Adrenal gland (tissue), 12 donors: ENCODE data around the gene OR1B1. TPM values are rescaled to one million over a fixed set of nuclear protein-coding genes. Genes with fewer than 3 reads are reported as not detected.

Experiments
- DNase-seq, 7 donors: peaks; one replicate each; pipeline ENCODE4 v3.0.0-alpha.2; 2019 to 2020
- H3K27ac ChIP-seq, 5 donors: fragments of 200-600 bp; sonication (generic) in 4 of 5; 1 replicate in 3 of 5; 2 replicates in 2 of 5; pipeline versions ENCODE4 v1.5.1 to v1.8.0; 2016 to 2020; ENCODE audit warnings: mild to moderate bottlenecking in 1 of 5
- H3K27me3 ChIP-seq: fragments of 200-600 bp; 2 replicates; pipeline ENCODE4 v1.8.0; 2021
- H3K36me3 ChIP-seq, 2 donors: fragments of 200-600 bp; replicated peaks in 1 of 2; 1 replicate in 1 of 2; 2 replicates in 1 of 2; pipeline versions ENCODE4 v1.5.1 to v1.8.0; 2018 to 2022
- H3K4me1 ChIP-seq, 2 donors: fragments of 200-600 bp; replicated peaks in 1 of 2; 1 replicate in 1 of 2; 2 replicates in 1 of 2; pipeline versions ENCODE4 v1.5.1 to v1.8.0; 2018 to 2021
- H3K4me3 ChIP-seq, 4 donors: fragments of 200-600 bp; sonication (generic) in 3 of 4; one replicate each; pipeline ENCODE4 v1.5.1; 2016 to 2018
- H3K9me3 ChIP-seq, 3 donors: fragments of 200-600 bp; sonication (generic) in 1 of 3; replicated peaks in 1 of 3; 1 replicate in 2 of 3; 2 replicates in 1 of 3; pipeline versions ENCODE4 v1.5.1 to v1.8.0; 2016 to 2021
- CTCF ChIP-seq, 6 experiments: fragments of 450-650 bp in 4 of 6; fragments of 200-600 bp in 2 of 6; sonication (generic) in 1 of 6; IDR thresholded peaks; 1 replicate in 5 of 6; 2 replicates in 1 of 6; pipeline versions ENCODE4 v1.5.1 to v1.8.0; 2016 to 2021; ENCODE audit warnings: antibody characterized with exemption in 6 of 6, mild to moderate bottlenecking in 2 of 6, moderate library complexity in 1 of 6
- POLR2A ChIP-seq, 2 donors: fragments of 450-650 bp; IDR thresholded peaks; one replicate each; pipeline ENCODE4 v1.6.1; 2017; ENCODE audit warnings: antibody characterized with exemption in 2 of 2, mild to moderate bottlenecking in 2 of 2, moderate library complexity in 1 of 2
- WGBS, 4 donors: extraction: QIAGEN DNeasy Blood & Tissue Kit in 2 of 4; methylation state at CpG; one replicate each; pipeline versions ENCODE4 v1.1.5 to v1.1.7; 2013 to 2017; 5-methylcytosine and 5-hydroxymethylcytosine counted together
- intact Hi-C, 2 donors: fragments of 100-400 bp; cut with DNase I; formaldehyde crosslinking; loops; one replicate each; pipeline versions ENCODE4 v1.14.1 to v1.15.0; 2022 to 2023
- polyA plus RNA-seq, 3 donors: library from polyadenylated mRNA; stranded (reverse); fragments of 200-250 nt in 2 of 3; fragments of 350-450 nt in 1 of 3; fragmentation: Illumina TruSeq in 1 of 3; extraction: RNeasy Lipid Tissue Mini Kit (QIAGEN cat#74804) in 1 of 3; gene quantifications; one replicate each; pipeline ENCODE4 v1.2.3, GENCODE V29; 2013 to 2014
- total RNA-seq, 9 donors: library from RNA; depleted of rRNA in 4 of 9; stranded (reverse); fragments of >200 nt in 4 of 9; fragments of 120-200 nt in 1 of 9; fragmentation: NEBNext Ultra II Directional in 1 of 9; extraction: Animal tissue kit (Norgen Biotek cat#: 25700) in 1 of 9; gene quantifications; one replicate each; pipeline versions ENCODE4 v1.1.0 to v1.2.4, GENCODE V29; 2013 to 2023
- donor health status: healthy with polysubstance abuse.
- donor health status: Bipolar disorder and iron deficiency.
- donor health status: DM: yes; HTN: yes; CAD: no.
- donor health status: DM: no; HTN: no; CAD: no.
- donor health status: DM: no; HTN: no; CAD: no.
- donor health status: DM: yes; HTN: yes; CAD: no.

Gene OR1B1
- total and polyA plus RNA-seq, 12 donors: not detected

DNA sequence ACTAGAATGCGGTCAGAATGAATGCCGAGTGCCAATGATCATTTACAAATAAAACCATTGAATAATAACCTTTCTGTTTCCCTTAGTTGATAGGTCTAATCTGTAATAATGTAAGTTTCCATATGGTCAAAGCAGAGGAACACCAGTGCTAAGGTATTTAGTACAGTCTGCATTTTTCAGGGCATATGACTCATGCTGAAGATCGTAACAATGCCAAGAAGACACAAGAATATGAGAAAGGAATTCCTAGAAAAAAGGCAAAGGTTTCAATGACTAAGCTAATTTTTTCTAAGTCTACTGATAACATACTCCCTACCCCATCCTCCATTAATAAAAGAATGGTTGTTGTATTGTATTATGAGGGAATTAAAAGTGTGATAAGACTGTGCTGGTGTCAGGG, 77.1 kb downstream of the OR1B1 start:
- DNase-seq: no peak
- WGBS, 4 donors: 66 to 81% (median 72%) methylated on average over 3 of the region's 3 CpGs
- Histone ChIP-seq H3K4me3 (no peak overlapping the region), H3K9me3 (no peaks in the 10 kb centered on the region), H3K27me3 (no peaks in the 10 kb centered on the region), H3K4me1 (no peaks in the 10 kb centered on the region), H3K36me3 (no peaks in the 10 kb centered on the region), H3K27ac (no peak overlapping the region)
- intact Hi-C loops: no loop called here
- TF ChIP-seq POLR2A (IDR thresholded peaks at IDR 0.05) (no peak), CTCF (IDR thresholded peaks at IDR 0.05) (no peak)

- intact Hi-C loops: no loop called here
- no peak for DNase-seq
- WGBS, 4 donors: 65 to 72% (median 66%) methylated on average over 5 of the region's 5 CpGs
- H3K27me3 ChIP-seq: no peaks in the 10 kb centered on the region
- H3K9me3 ChIP-seq: no peaks in the 10 kb centered on the region
- no peaks in the 10 kb centered on the region for H3K36me3 ChIP-seq
- H3K4me1 ChIP-seq: no peaks in the 10 kb centered on the region
- TF ChIP-seq POLR2A (IDR thresholded peaks at IDR 0.05): no peak
- no peak for TF ChIP-seq CTCF (IDR thresholded peaks at IDR 0.05)
- H3K27ac ChIP-seq: no peak overlapping the region
- no peak overlapping the region for H3K4me3 ChIP-seq
These were observed 77.6 kb downstream of the OR1B1 start for GRCh38 chr9:122579874-122580273.

Other genes with a start within 250 kb of the OR1B1 start
- not detected for gene OR1J1, start 179.7 kb downstream of the OR1B1 start, total RNA-seq
- not detected for gene OR1J1, start 179.7 kb downstream of the OR1B1 start, polyA plus RNA-seq
- gene OR1J2, start 146.8 kb downstream of the OR1B1 start, total RNA-seq: not detected
- not detected for gene OR1J2, start 146.8 kb downstream of the OR1B1 start, polyA plus RNA-seq
- not detected for gene OR1J4, start 138.5 kb downstream of the OR1B1 start, total RNA-seq
- gene OR1J4, start 138.5 kb downstream of the OR1B1 start, polyA plus RNA-seq: not detected
- not detected for gene OR1N1, start 130.3 kb downstream of the OR1B1 start, total RNA-seq
- gene OR1N1, start 130.3 kb downstream of the OR1B1 start, polyA plus RNA-seq: not detected
- gene OR1N2, start 104.5 kb downstream of the OR1B1 start, total RNA-seq: not detected
- not detected for gene OR1N2, start 104.5 kb downstream of the OR1B1 start, polyA plus RNA-seq
- under 1 TPM in 3 of 9 donors, not detected in 6; 0.06 to 0.71 (median 0.29) TPM for gene OR1L8, start 74.2 kb downstream of the OR1B1 start, total RNA-seq
- under 1 TPM in 2 of 3 donors, not detected in 1; 0.07 to 0.09 TPM for gene OR1L8, start 74.2 kb downstream of the OR1B1 start, polyA plus RNA-seq
- not detected for gene OR1Q1, start 42.9 kb downstream of the OR1B1 start, total RNA-seq
- gene OR1Q1, start 42.9 kb downstream of the OR1B1 start, polyA plus RNA-seq: not detected
- gene OR1L1, start 4.1 kb upstream of the OR1B1 start, total RNA-seq: not detected
- not detected for gene OR1L1, start 4.1 kb upstream of the OR1B1 start, polyA plus RNA-seq
- not detected for gene OR1L3, start 17.5 kb upstream of the OR1B1 start, total RNA-seq
- gene OR1L3, start 17.5 kb upstream of the OR1B1 start, polyA plus RNA-seq: not detected
- not detected for gene OR1L4, start 66.4 kb upstream of the OR1B1 start, total RNA-seq
- not detected for gene OR1L4, start 66.4 kb upstream of the OR1B1 start, polyA plus RNA-seq
- gene OR1L6, start 84.7 kb upstream of the OR1B1 start, total RNA-seq: not detected
- not detected for gene OR1L6, start 84.7 kb upstream of the OR1B1 start, polyA plus RNA-seq
- gene OR5C1, start 131.3 kb upstream of the OR1B1 start, total RNA-seq: not detected
- not detected for gene OR5C1, start 131.3 kb upstream of the OR1B1 start, polyA plus RNA-seq
- not detected for gene OR1K1, start 142.5 kb upstream of the OR1B1 start, total RNA-seq
- gene OR1K1, start 142.5 kb upstream of the OR1B1 start, polyA plus RNA-seq: not detected
- 10 to 100 TPM; 10.5 to 19.1 (median 15.7) TPM for gene PDCL, start 171.0 kb upstream of the OR1B1 start, total RNA-seq
- 10 to 100 TPM in 1 of 3 donors, 1 to 10 TPM in 2; 6.3 to 10.8 (median 6.4) TPM for gene PDCL, start 171.0 kb upstream of the OR1B1 start, polyA plus RNA-seq
- gene RC3H2, start 247.7 kb upstream of the OR1B1 start, total RNA-seq: 10 to 100 TPM; 22.6 to 42.2 (median 33.0) TPM
- gene RC3H2, start 247.7 kb upstream of the OR1B1 start, polyA plus RNA-seq: 10 to 100 TPM in 1 of 3 donors, 1 to 10 TPM in 2; 8.0 to 16.3 (median 9.3) TPM